ENCODE data around the gene GULP1.

DNA sequence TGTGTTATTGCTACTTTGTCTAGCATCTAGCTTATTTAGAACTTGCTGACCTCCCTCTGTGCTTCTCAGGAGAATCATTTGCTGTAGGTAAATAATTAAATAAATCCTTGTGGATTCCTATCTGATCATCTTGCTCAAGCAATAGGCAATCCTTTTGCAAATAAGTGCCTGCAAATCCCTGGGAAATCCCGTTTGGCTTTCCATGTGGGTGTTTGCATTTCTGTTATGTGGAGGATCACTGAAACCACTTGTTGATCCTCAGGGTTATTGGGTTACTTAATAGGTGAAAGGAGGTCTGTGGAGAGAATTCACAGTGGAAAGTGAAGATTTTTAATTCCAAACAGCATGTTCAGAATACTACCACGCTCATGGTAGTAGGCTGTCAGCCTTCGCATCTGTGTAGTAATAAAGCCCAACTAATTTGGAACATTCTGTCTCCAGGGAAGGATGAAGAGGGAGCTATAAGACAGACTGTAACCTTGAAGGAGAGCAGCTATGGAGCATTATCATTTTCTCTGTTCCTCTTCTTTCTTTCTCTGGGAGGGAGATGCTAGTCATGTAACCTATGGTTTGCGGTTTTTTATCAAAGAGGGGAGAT, 72.5 kb downstream of the GULP1 start:
- TF ChIP-seq, protein P1, sequence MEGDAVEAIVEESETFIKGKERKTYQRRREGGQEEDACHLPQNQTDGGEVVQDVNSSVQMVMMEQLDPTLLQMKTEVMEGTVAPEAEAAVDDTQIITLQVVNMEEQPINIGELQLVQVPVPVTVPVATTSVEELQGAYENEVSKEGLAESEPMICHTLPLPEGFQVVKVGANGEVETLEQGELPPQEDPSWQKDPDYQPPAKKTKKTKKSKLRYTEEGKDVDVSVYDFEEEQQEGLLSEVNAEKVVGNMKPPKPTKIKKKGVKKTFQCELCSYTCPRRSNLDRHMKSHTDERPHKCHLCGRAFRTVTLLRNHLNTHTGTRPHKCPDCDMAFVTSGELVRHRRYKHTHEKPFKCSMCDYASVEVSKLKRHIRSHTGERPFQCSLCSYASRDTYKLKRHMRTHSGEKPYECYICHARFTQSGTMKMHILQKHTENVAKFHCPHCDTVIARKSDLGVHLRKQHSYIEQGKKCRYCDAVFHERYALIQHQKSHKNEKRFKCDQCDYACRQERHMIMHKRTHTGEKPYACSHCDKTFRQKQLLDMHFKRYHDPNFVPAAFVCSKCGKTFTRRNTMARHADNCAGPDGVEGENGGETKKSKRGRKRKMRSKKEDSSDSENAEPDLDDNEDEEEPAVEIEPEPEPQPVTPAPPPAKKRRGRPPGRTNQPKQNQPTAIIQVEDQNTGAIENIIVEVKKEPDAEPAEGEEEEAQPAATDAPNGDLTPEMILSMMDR (IDR thresholded peaks at IDR 0.05), result no peak
- no peak for TF ChIP-seq POLR2A (IDR thresholded peaks at IDR 0.05)
